Measurements from ENCODE around the gene TEX29.

GRCh38 chr13:111390522-111391270 lies 70.3 kb downstream of the TEX29 start:
- TF ChIP-seq POLR2AphosphoS5 (IDR thresholded peaks at IDR 0.05; ENCODE audit: borderline replicate concordance, low read depth, low read length), result no peak
- TF ChIP-seq EZH2 (IDR thresholded peaks at IDR 0.05), result no peak
- TF ChIP-seq FOXP2 (optimal IDR thresholded peaks at IDR 0.05; ENCODE audit: control extremely low read depth, extremely low read length, insufficient read depth), result no peak

All from SK-N-MC (cell line).